ENCODE results near the gene EID1. TPM values are rescaled to one million over a fixed set of nuclear protein-coding genes. Genes with fewer than 3 reads are reported as not detected.

EID1 gene
- total RNA-seq, 1 donor from 2014 or later: 133 TPM

GRCh38 chr15:48855501-48856440 is 22.2 kb upstream of the EID1 start:
- H3K36me3 Mint-ChIP-seq (ENCODE audit: insufficient read depth): no peaks in the 10 kb centered on the region
- H3K4me3 Mint-ChIP-seq (ENCODE audit: low read depth): no peak overlapping the region
- peak; percentile 54 for TF ChIP-seq CTCF (IDR thresholded peaks at IDR 0.05; ENCODE audit: unreplicated experiment)
- H3K27ac Mint-ChIP-seq: no peak overlapping the region
- peaks cover 3% of the 10 kb centered on the region for H3K9me3 Mint-ChIP-seq (ENCODE audit: low read depth)
- peaks cover 7% of the 10 kb centered on the region for H3K4me1 Mint-ChIP-seq (ENCODE audit: low read depth)
- no peaks in the 10 kb centered on the region for H3K27me3 Mint-ChIP-seq
- DNase-seq (ENCODE audit: low spot score, unreplicated experiment): no peak

GRCh38 chr15:48856942-48857341 is 21.0 kb upstream of the EID1 start:
- H3K9me3 Mint-ChIP-seq (ENCODE audit: low read depth): peaks cover 3% of the 10 kb centered on the region
- no peak for TF ChIP-seq CTCF (IDR thresholded peaks at IDR 0.05; ENCODE audit: unreplicated experiment)
- H3K4me1 Mint-ChIP-seq (ENCODE audit: low read depth): peaks cover 7% of the 10 kb centered on the region
- no peaks in the 10 kb centered on the region for H3K36me3 Mint-ChIP-seq (ENCODE audit: insufficient read depth)
- DNase-seq (ENCODE audit: low spot score, unreplicated experiment): no peak
- H3K4me3 Mint-ChIP-seq (ENCODE audit: low read depth): no peak overlapping the region
- H3K27ac Mint-ChIP-seq: no peak overlapping the region
- H3K27me3 Mint-ChIP-seq: no peaks in the 10 kb centered on the region

- Mint-ChIP-seq H3K27me3 (no peaks in the 10 kb centered on the region), H3K4me3 (ENCODE audit: low read depth) (no peak overlapping the region), H3K36me3 (ENCODE audit: insufficient read depth) (no peaks in the 10 kb centered on the region), H3K9me3 (ENCODE audit: low read depth) (peaks cover 3% of the 10 kb centered on the region), H3K27ac (no peak overlapping the region), H3K4me1 (ENCODE audit: low read depth) (peaks cover 7% of the 10 kb centered on the region)
- TF ChIP-seq CTCF (IDR thresholded peaks at IDR 0.05; ENCODE audit: unreplicated experiment): no peak
- DNase-seq (ENCODE audit: low spot score, unreplicated experiment): no peak
These were observed 19.5 kb upstream of the EID1 start for GRCh38 chr15:48858401-48858800.

- Mint-ChIP-seq H3K4me3 (ENCODE audit: low read depth) (no peak overlapping the region), H3K27ac (no peak overlapping the region), H3K9me3 (ENCODE audit: low read depth) (no peaks in the 10 kb centered on the region), H3K27me3 (no peaks in the 10 kb centered on the region), H3K36me3 (ENCODE audit: insufficient read depth) (no peaks in the 10 kb centered on the region), H3K4me1 (ENCODE audit: low read depth) (peaks cover 7% of the 10 kb centered on the region)
- no peak for TF ChIP-seq CTCF (IDR thresholded peaks at IDR 0.05; ENCODE audit: unreplicated experiment)
- DNase-seq (ENCODE audit: low spot score, unreplicated experiment): no peak
These were observed 18.5 kb upstream of the EID1 start for GRCh38 chr15:48859426-48859825.

- Mint-ChIP-seq H3K27me3 (no peaks in the 10 kb centered on the region), H3K27ac (no peak overlapping the region)
- DNase-seq (ENCODE audit: low spot score, unreplicated experiment): no peak
These were observed 16.0 kb upstream of the EID1 start for GRCh38 chr15:48861813-48862431.

More at GRCh38 chr15:48861813-48862431, 16.0 kb upstream of the EID1 start:
- peak; percentile 94 for TF ChIP-seq CTCF (IDR thresholded peaks at IDR 0.05; ENCODE audit: unreplicated experiment)
- H3K36me3 Mint-ChIP-seq (ENCODE audit: insufficient read depth): no peaks in the 10 kb centered on the region
- no peak overlapping the region for H3K4me3 Mint-ChIP-seq (ENCODE audit: low read depth)
- peaks cover 1% of the 10 kb centered on the region for H3K4me1 Mint-ChIP-seq (ENCODE audit: low read depth)
- no peaks in the 10 kb centered on the region for H3K9me3 Mint-ChIP-seq (ENCODE audit: low read depth)
